HepG2 (cell line): ENCODE measurements around the gene CDSN. TPM values are rescaled to one million over a fixed set of nuclear protein-coding genes. Genes with fewer than 3 reads are reported as not detected.

Source experiments
- ATAC-seq: fragments of 200-7000 bp; cut with Tn5 transposase; 3 replicates; pipeline ENCODE4 v1.9.1; 2020; ENCODE audit warnings: mild to moderate bottlenecking, moderate library complexity
- BruUV-seq: library from RNA; stranded (reverse); fragments of 400-500 nt; replicated peaks from 2 replicates; lab custom pipeline; 2021; lab: Mats Ljungman, UMichigan
- CTCF ChIA-PET: fragments of 300-600 bp; formaldehyde crosslinking; extraction: SDS; loops from one replicate; lab custom pipeline; 2021; ENCODE audit warnings: low total read pairs, inconsistent platforms, low intra/inter-chr PET ratio; lab: Yijun Ruan, JAX
- POLR2A ChIA-PET: fragments of 350-600 bp; sonication (Branson Sonifier 250); formaldehyde crosslinking; loops from one replicate; lab custom pipeline; 2020; ENCODE audit warnings: antibody characterized with exemption, inconsistent platforms; lab: Yijun Ruan, JAX
- DNase-seq: peaks from one replicate; pipeline ENCODE4 v3.0.0-alpha.2; 2015; ENCODE audit warnings: low spot score
- FAIRE-seq: peaks from 3 replicates; lab custom pipeline; 2011; peaks lifted over from hg19 to GRCh38; lab: Jason Lieb, UNC
- H2AFZ ChIP-seq: one replicate; pipeline ENCODE4 v1.6.1; 2011; ENCODE audit warnings: low read length, inconsistent platforms
- H3K27ac ChIP-seq: fragments of 300-600 bp; 3 replicates; pipeline ENCODE4 v1.8.0; 2011; ENCODE audit warnings: mixed run types, mild to moderate bottlenecking, mixed read lengths, low read length, inconsistent platforms; ENCODE audit not compliant: insufficient read depth; ENCODE audit errors: extremely low read length
- H3K27me3 ChIP-seq, 2 experiments: fragments of 200-600 bp in 1 of 2; 2 replicates in 1 of 2; 3 replicates in 1 of 2; pipeline versions ENCODE4 v1.6.0 to v1.8.0; 2011; ENCODE audit warnings: low read length in 2 of 2, mild to moderate bottlenecking in 2 of 2, moderate library complexity in 2 of 2, inconsistent platforms in 1 of 2; ENCODE audit not compliant: insufficient read depth in 2 of 2, control insufficient read depth in 1 of 2
- H3K36me3 ChIP-seq, 2 experiments: fragments of 200-600 bp in 1 of 2; replicated peaks in 1 of 2; 2 replicates in 1 of 2; 3 replicates in 1 of 2; pipeline versions ENCODE4 v1.5.1 to v1.8.0; 2011; ENCODE audit warnings: low read length in 2 of 2, inconsistent platforms in 1 of 2; ENCODE audit not compliant: insufficient read depth in 2 of 2, control insufficient read depth in 1 of 2
- H3K4me1 ChIP-seq: 2 replicates; pipeline ENCODE4 v1.5.1; 2012; ENCODE audit warnings: low read length, inconsistent platforms; ENCODE audit not compliant: insufficient read depth
- H3K4me2 ChIP-seq: 2 replicates; pipeline ENCODE4 v1.6.0; 2011; ENCODE audit warnings: low read depth, low read length, inconsistent platforms
- H3K4me3 ChIP-seq, 3 experiments: fragments of 200-600 bp in 1 of 3; sonication (generic), shearing (Covaris generic) in 1 of 3; replicated peaks in 1 of 3; 2 replicates each; pipeline ENCODE4 v1.5.1; 2011 to 2016; ENCODE audit warnings: low read length in 3 of 3, inconsistent platforms in 2 of 3, low read depth in 2 of 3, mild to moderate bottlenecking in 2 of 3, control low read depth in 1 of 3, mixed read lengths in 1 of 3; ENCODE audit not compliant: insufficient read depth in 1 of 3
- H3K79me2 ChIP-seq: one replicate; pipeline ENCODE4 v1.6.1; 2011; ENCODE audit warnings: low read length, inconsistent platforms; ENCODE audit not compliant: insufficient read depth
- H3K9ac ChIP-seq: 2 replicates; pipeline ENCODE4 v1.6.0; 2011; ENCODE audit warnings: mild to moderate bottlenecking, low read depth, low read length, inconsistent platforms; ENCODE audit not compliant: insufficient read depth
- H3K9me3 ChIP-seq: 2 replicates; pipeline ENCODE4 v1.5.1; 2012; ENCODE audit warnings: mild to moderate bottlenecking, low read length
- H4K20me1 ChIP-seq: 2 replicates; pipeline ENCODE4 v1.6.0; 2011; ENCODE audit warnings: inconsistent platforms, mild to moderate bottlenecking, low read length, moderate library complexity; ENCODE audit not compliant: insufficient read depth
- CEBPB ChIP-seq: IDR thresholded peaks from 2 replicates; pipeline ENCODE4 v1.6.1; 2011; ENCODE audit warnings: low read depth, low read length, improper control_type of control experiment, borderline replicate concordance
- FOSL2 ChIP-seq: sonication (generic); formaldehyde crosslinking; IDR thresholded peaks from 2 replicates; pipeline ENCODE4 v1.4.0; 2020; ENCODE audit warnings: missing genetic modification reagents
- GATAD2A ChIP-seq: IDR thresholded peaks from 2 replicates; pipeline ENCODE4 v1.6.1; 2016
- JUND ChIP-seq: sonication (generic); formaldehyde crosslinking; IDR thresholded peaks from 2 replicates; pipeline ENCODE4 v1.8.0; 2022; ENCODE audit warnings: mild to moderate bottlenecking, missing genetic modification reagents
- MAFF ChIP-seq: IDR thresholded peaks from 2 replicates; pipeline ENCODE4 v1.6.1; 2011; ENCODE audit warnings: low read depth, low read length, improper control_type of control experiment
- MAZ ChIP-seq, 2 experiments: sonication (generic) in 1 of 2; formaldehyde crosslinking in 1 of 2; IDR thresholded peaks; 2 replicates each; pipeline versions ENCODE4 v1.5.0 to v1.6.1; 2012 to 2020; ENCODE audit warnings: low read depth in 2 of 2, mild to moderate bottlenecking in 2 of 2, borderline replicate concordance in 1 of 2, improper control_type of control experiment in 1 of 2, low read length in 1 of 2, missing genetic modification reagents in 1 of 2, moderate library complexity in 1 of 2
- MLX ChIP-seq: IDR thresholded peaks from 2 replicates; pipeline ENCODE4 v1.6.1; 2016
- MXD3 ChIP-seq: IDR thresholded peaks from 2 replicates; pipeline ENCODE4 v1.6.1; 2016; ENCODE audit warnings: mild to moderate bottlenecking, missing biosample characterization, missing genetic modification reagents
- MYC ChIP-seq: sonication (generic); formaldehyde crosslinking; IDR thresholded peaks from 2 replicates; pipeline ENCODE4 v1.9.0; 2021; ENCODE audit warnings: missing genetic modification reagents, borderline replicate concordance
- NKX3-1 ChIP-seq: sonication (generic); formaldehyde crosslinking; IDR thresholded peaks from 2 replicates; pipeline ENCODE4 v1.5.0; 2020; ENCODE audit warnings: missing genetic modification reagents
- TBX3 ChIP-seq: fragments of 450-650 bp; IDR thresholded peaks from 2 replicates; pipeline ENCODE4 v1.6.1; 2017; ENCODE audit warnings: antibody characterized with exemption, mild to moderate bottlenecking, inconsistent platforms, borderline replicate concordance
- ZBTB10 ChIP-seq: sonication (generic); formaldehyde crosslinking; IDR thresholded peaks from 2 replicates; pipeline ENCODE4 v1.4.0; 2020; ENCODE audit warnings: missing genetic modification reagents, borderline replicate concordance
- ZBTB25 ChIP-seq: IDR thresholded peaks from 2 replicates; pipeline ENCODE4 v1.6.1; 2018; ENCODE audit warnings: missing genetic modification reagents
- ZFP37 ChIP-seq: sonication (generic); formaldehyde crosslinking; IDR thresholded peaks from 2 replicates; pipeline ENCODE4 v1.4.0; 2020; ENCODE audit warnings: missing genetic modification reagents, borderline replicate concordance
- ZNF362 ChIP-seq: sonication (generic); formaldehyde crosslinking; IDR thresholded peaks from 2 replicates; pipeline ENCODE4 v1.4.0; 2020; ENCODE audit warnings: missing genetic modification reagents, mild to moderate bottlenecking, borderline replicate concordance
- ZNF451 ChIP-seq: sonication (generic); formaldehyde crosslinking; IDR thresholded peaks from 2 replicates; pipeline ENCODE4 v1.5.0; 2020; ENCODE audit warnings: mild to moderate bottlenecking, missing genetic modification reagents
- ZNF619 ChIP-seq: sonication (generic); formaldehyde crosslinking; IDR thresholded peaks from 2 replicates; pipeline ENCODE4 v1.4.0; 2020; ENCODE audit warnings: mild to moderate bottlenecking, missing genetic modification reagents
- ZNF891 ChIP-seq: sonication (generic); formaldehyde crosslinking; IDR thresholded peaks from 2 replicates; pipeline ENCODE4 v1.5.0; 2020; ENCODE audit warnings: mild to moderate bottlenecking, missing genetic modification reagents
- WGBS: methylation state at CpG from one replicate; pipeline ENCODE4 v1.1.6; 2017; ENCODE audit warnings: low lambda C conversion rate; 5-methylcytosine and 5-hydroxymethylcytosine counted together
- in situ Hi-C: cut with HindIII; loops from 2 replicates; pipeline ENCODE4 v1.10.0; 2017; ENCODE audit warnings: low pct_unique_long_range_greater_than_20kb; ENCODE audit not compliant: extremely low pct_ligation_motif_present
- intact Hi-C: fragments of 100-400 bp; cut with micrococcal nuclease; formaldehyde crosslinking; loops from one replicate; pipeline ENCODE4 v1.10.0; 2022; ENCODE audit not compliant: unreplicated experiment
- polyA plus RNA-seq, 8 experiments: library from polyadenylated mRNA; depleted of rRNA in 3 of 8; stranded (reverse) in 7 of 8; unstranded in 1 of 8; fragments of >200 nt; fragmentation: Illumina TruSeq in 4 of 8; extraction: Trizol in 4 of 8; gene quantifications; 2 replicates each; pipeline versions ENCODE4 v1.2.1 to v1.2.3, GENCODE V29; 2011 to 2016; ENCODE audit warnings: low read depth in 4 of 8, missing spikeins in 1 of 8, mixed read lengths in 1 of 8; ENCODE audit not compliant: insufficient read depth in 1 of 8
- total RNA-seq, 5 experiments: library from RNA; depleted of rRNA; stranded (reverse); fragments of >200 nt; fragmentation: Illumina TruSeq; extraction: Trizol; gene quantifications; 2 replicates each; pipeline ENCODE4 v1.2.3, GENCODE V29; 2016; ENCODE audit warnings: low read depth in 1 of 5

The CDSN gene
- total and polyA plus RNA-seq, 2 of the 13 experiments (the other 11 are each of a cell fraction or from before 2014, with no cell fraction given): not detected

GRCh38 chr6:31075528-31075927 is 44.7 kb downstream of the CDSN start:
- TF ChIP-seq CEBPB: peak; percentile 35; the same call in 1 of the 2 replicates
- TF ChIP-seq FOSL2 (CRISPR knock-in tag): peak; percentile 77
- TF ChIP-seq ZNF619 (CRISPR knock-in tag): no peak
- TF ChIP-seq TBX3: no peak
- no peak for TF ChIP-seq MLX (CRISPR knock-in tag)
- 0 out of 2 replicates have a peak, but pooled peaks have one; percentile 15 for TF ChIP-seq GATAD2A (CRISPR knock-in tag)
- no peak for TF ChIP-seq ZBTB25
- TF ChIP-seq NKX3-1: no peak
- no peak for TF ChIP-seq ZNF451 (CRISPR knock-in tag)
- TF ChIP-seq JUND: no peak
- no peak for TF ChIP-seq MXD3 (CRISPR knock-in tag)
- peak; percentile 44; the same call in 1 of the 2 replicates for TF ChIP-seq ZNF362
- TF ChIP-seq ZFP37 (CRISPR knock-in tag): no peak
- no peak for TF ChIP-seq MYC (CRISPR knock-in tag)
- TF ChIP-seq MAFF: no peak
- no peak for TF ChIP-seq MAZ (IDR thresholded peaks at IDR 0.05; ENCODE audit: borderline replicate concordance, low read depth, low read length)
- no peak for TF ChIP-seq MAZ (CRISPR knock-in tag; IDR thresholded peaks at IDR 0.05; ENCODE audit: low read depth)
- 0 out of 2 replicates have a peak, but pooled peaks have one; percentile 31 for TF ChIP-seq ZBTB10
- no peak for TF ChIP-seq ZNF891 (CRISPR knock-in tag)
- TF ChIP-seq, all 625 proteins: peak for 5
- ATAC-seq (no peak), DNase-seq (no peak), FAIRE-seq (no peak)
- H3K27ac ChIP-seq: no peak overlapping the region
- peaks cover 6% of the 10 kb centered on the region; the same call in 1 of the 2 replicates for H3K4me1 ChIP-seq
- H4K20me1 ChIP-seq: no peaks in the 10 kb centered on the region
- in situ Hi-C loops: loop anchor here (5.0 to 25.0 kb wide), 3 partner anchors 158 to 613 kb away; partner anchors contain the start of genes NRM and PPP1R18
- H3K9ac ChIP-seq: no peak overlapping the region
- no TSS peak for BruUV-seq
- no peaks in the 10 kb centered on the region for H3K36me3 ChIP-seq
- H3K79me2 ChIP-seq: no peaks in the 10 kb centered on the region
- intact Hi-C loops: no loop called here
- no peak overlapping the region for H3K4me2 ChIP-seq
- no peaks in the 10 kb centered on the region for H3K9me3 ChIP-seq
- no peak overlapping the region for H3K4me3 ChIP-seq
- WGBS: 70% methylated on average over 1 of the region's 1 CpG
- H3K27me3 ChIP-seq: peaks cover 0 to 11% of the 10 kb centered on the region in 2 experiments; a peak in 4 of 5 replicates
- no peak overlapping the region for H2AFZ ChIP-seq
- POLR2A ChIA-PET: no interaction called here
- CTCF ChIA-PET: no interaction called here
